PC-3 (cell line): ENCODE results near the gene CEL. TPM values are rescaled to one million over a fixed set of nuclear protein-coding genes. Genes with fewer than 3 reads are reported as not detected.
A peak's percentile ranks its signal among the peaks of the same experiment; 100 is the strongest.

Source experiments
- ATAC-seq: fragments of 200-7000 bp; cut with Tn5 transposase; 2 replicates; pipeline ENCODE4 v1.9.1; 2020; ENCODE audit warnings: mild to moderate bottlenecking, moderate library complexity
- BruUV-seq: library from RNA; stranded (reverse); fragments of 400-500 nt; replicated peaks from 2 replicates; lab custom pipeline; 2021; lab: Mats Ljungman, UMichigan
- CTCF ChIA-PET: fragments of 300-600 bp; sonication (Branson Sonifier 250); formaldehyde crosslinking; loops from one replicate; lab custom pipeline; 2022; ENCODE audit warnings: antibody characterized with exemption; lab: Charles Lee
- POLR2A ChIA-PET: fragments of 300-600 bp; sonication (Branson Sonifier 250); formaldehyde crosslinking; loops from one replicate; lab custom pipeline; 2022; ENCODE audit warnings: antibody characterized with exemption; ENCODE audit not compliant: unreplicated experiment; lab: Charles Lee
- DNase-seq: peaks from one replicate; pipeline ENCODE4 v3.0.0-alpha.2; 2015
- H2AFZ ChIP-seq: fragments of 300-600 bp; sonication (generic); 2 replicates; pipeline ENCODE4 v1.6.0; 2016; ENCODE audit warnings: antibody characterized with exemption, low read length
- H3F3A ChIP-seq: fragments of 300-600 bp; sonication (generic); one replicate; pipeline ENCODE4 v1.6.0; 2017; ENCODE audit warnings: antibody characterized with exemption, low read length, control low read depth, mild to moderate bottlenecking; ENCODE audit not compliant: unreplicated experiment
- H3K27ac ChIP-seq: fragments of 300-600 bp; sonication (generic); 2 replicates; pipeline ENCODE4 v1.5.1; 2016; ENCODE audit warnings: mild to moderate bottlenecking, low read length
- H3K27me3 ChIP-seq: fragments of 300-600 bp; sonication (generic); 2 replicates; pipeline ENCODE4 v1.6.1; 2016; ENCODE audit warnings: low read length, mixed read lengths
- H3K36me3 ChIP-seq: fragments of 300-600 bp; sonication (generic); 2 replicates; pipeline ENCODE4 v1.6.1; 2016; ENCODE audit warnings: low read depth, mixed run types, low read length, mixed read lengths
- H3K4me1 ChIP-seq: fragments of 300-600 bp; sonication (generic); 2 replicates; pipeline ENCODE4 v1.5.1; 2016; ENCODE audit warnings: low read length; ENCODE audit not compliant: insufficient read depth
- H3K4me2 ChIP-seq: fragments of 300-600 bp; sonication (generic); 2 replicates; pipeline ENCODE4 v1.6.0; 2016; ENCODE audit warnings: low read length
- H3K4me3 ChIP-seq: fragments of 300-600 bp; sonication (generic); 2 replicates; pipeline ENCODE4 v1.5.1; 2016; ENCODE audit warnings: mild to moderate bottlenecking, low read length, mixed read lengths
- H3K79me2 ChIP-seq: fragments of 300-600 bp; sonication (generic); 2 replicates; pipeline ENCODE4 v1.6.1; 2017; ENCODE audit warnings: low read length, mixed read lengths
- H3K9ac ChIP-seq: fragments of 300-600 bp; sonication (generic); 2 replicates; pipeline ENCODE4 v1.6.0; 2016; ENCODE audit warnings: mild to moderate bottlenecking, low read length
- H3K9me2 ChIP-seq: fragments of 300-600 bp; sonication (generic); replicated peaks from 2 replicates; pipeline ENCODE4 v1.6.1; 2016; ENCODE audit warnings: mixed run types, low read length, mixed read lengths
- H3K9me3 ChIP-seq: fragments of 300-600 bp; sonication (generic); 2 replicates; pipeline ENCODE4 v1.6.1; 2016; ENCODE audit warnings: low read length, mixed read lengths
- H4K20me1 ChIP-seq: fragments of 300-600 bp; sonication (generic); 2 replicates; pipeline ENCODE4 v1.6.1; 2016; ENCODE audit warnings: low read length, mixed read lengths
- CTCF ChIP-seq: fragments of 300-600 bp; sonication (generic); conservative IDR thresholded peaks from 2 replicates; pipeline ENCODE4 v1.5.1; 2017; ENCODE audit warnings: antibody characterized with exemption, low read depth, mild to moderate bottlenecking, low read length
- EZH2 ChIP-seq: fragments of 300-600 bp; sonication (generic); IDR thresholded peaks from one replicate; pipeline ENCODE4 v1.6.1; 2017; ENCODE audit warnings: antibody characterized with exemption, mild to moderate bottlenecking, low read length; ENCODE audit not compliant: unreplicated experiment
- EZH2phosphoT487 ChIP-seq: fragments of 300-600 bp; sonication (generic); IDR thresholded peaks from 2 replicates; pipeline ENCODE4 v1.6.1; 2018; ENCODE audit warnings: mild to moderate bottlenecking, antibody characterized with exemption, low read length, borderline replicate concordance
- intact Hi-C: fragments of 100-400 bp; cut with micrococcal nuclease; formaldehyde crosslinking; loops from 2 replicates; pipeline ENCODE4 v1.9.0; 2023
- total RNA-seq: library from RNA; depleted of rRNA; stranded (reverse); fragments of >200 nt; gene quantifications from 2 replicates; pipeline ENCODE4 v1.2.3, GENCODE V29; 2014

CEL gene
- total RNA-seq, 1 experiment from 2014 or later = 0.47 TPM

DNA sequence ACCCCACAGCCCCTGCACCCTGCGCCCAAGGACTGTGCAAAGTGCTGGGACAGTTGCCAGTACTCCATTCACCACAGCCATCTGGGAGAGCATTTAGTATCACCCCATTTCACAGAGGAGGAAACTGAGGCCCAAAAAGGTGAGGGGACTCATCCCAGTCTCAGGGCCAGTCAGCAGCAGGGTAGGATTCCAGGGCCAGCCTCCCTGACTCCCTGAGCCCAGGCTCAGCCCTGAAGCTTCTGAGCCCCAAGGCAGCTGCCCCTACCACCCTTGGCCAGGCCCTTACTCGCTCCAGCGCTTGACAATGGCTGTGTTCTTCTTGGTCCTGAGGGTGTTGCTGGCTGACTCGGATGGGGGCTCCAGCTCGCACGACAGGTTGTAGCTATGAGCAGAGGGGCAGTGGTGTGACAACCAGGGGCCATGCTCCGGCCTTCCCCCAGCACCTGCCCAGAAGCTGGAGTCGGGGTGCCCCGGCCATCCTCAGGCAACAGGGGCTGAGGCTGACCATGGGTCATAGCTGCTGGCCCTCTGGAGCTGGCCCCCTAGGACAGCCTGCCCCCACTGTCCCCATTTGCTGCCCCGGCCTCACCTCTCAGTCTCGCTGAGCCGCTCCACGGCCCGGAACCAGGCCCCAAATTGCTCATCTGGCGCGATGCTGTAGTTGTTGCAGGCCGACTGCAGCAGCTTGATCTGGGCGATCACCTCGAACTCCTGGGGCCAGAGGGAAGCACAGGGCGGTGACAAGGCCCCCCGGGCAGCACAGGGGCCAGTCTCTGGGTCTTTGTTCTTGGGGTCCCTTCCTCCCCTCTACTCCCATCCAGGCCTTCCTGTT is 40.6 kb downstream of the CEL start:
- ATAC-seq = no peak
- ChIA-PET POLR2A (no interaction called here), CTCF (no interaction called here)
- no peak overlapping the region for H3K9ac ChIP-seq
- peaks cover 9% of the 10 kb centered on the region; the same call in 1 of the 2 replicates for H3K4me1 ChIP-seq
- no peaks in the 10 kb centered on the region for H3K9me2 ChIP-seq
- BruUV-seq = no TSS peak
- intact Hi-C loops = loop anchor here (1.0 kb wide), 1 partner anchor 42 kb away; no protein-coding TSS in a partner anchor
- no peak overlapping the region for H3K4me2 ChIP-seq
- no peak overlapping the region for H2AFZ ChIP-seq
- H3K79me2 ChIP-seq = no peaks in the 10 kb centered on the region
- no peak overlapping the region for H3K27ac ChIP-seq
- no peaks in the 10 kb centered on the region for H3K27me3 ChIP-seq
- TF ChIP-seq EZH2 (no peak), EZH2phosphoT487 (no peak), CTCF (no peak)
- H4K20me1 ChIP-seq = no peaks in the 10 kb centered on the region
- H3K4me3 ChIP-seq = no peak overlapping the region
- no peaks in the 10 kb centered on the region for H3K9me3 ChIP-seq
- peaks cover 25% of the 10 kb centered on the region for H3K36me3 ChIP-seq
- H3F3A ChIP-seq = no peaks in the 10 kb centered on the region
- no peak for DNase-seq

DNA sequence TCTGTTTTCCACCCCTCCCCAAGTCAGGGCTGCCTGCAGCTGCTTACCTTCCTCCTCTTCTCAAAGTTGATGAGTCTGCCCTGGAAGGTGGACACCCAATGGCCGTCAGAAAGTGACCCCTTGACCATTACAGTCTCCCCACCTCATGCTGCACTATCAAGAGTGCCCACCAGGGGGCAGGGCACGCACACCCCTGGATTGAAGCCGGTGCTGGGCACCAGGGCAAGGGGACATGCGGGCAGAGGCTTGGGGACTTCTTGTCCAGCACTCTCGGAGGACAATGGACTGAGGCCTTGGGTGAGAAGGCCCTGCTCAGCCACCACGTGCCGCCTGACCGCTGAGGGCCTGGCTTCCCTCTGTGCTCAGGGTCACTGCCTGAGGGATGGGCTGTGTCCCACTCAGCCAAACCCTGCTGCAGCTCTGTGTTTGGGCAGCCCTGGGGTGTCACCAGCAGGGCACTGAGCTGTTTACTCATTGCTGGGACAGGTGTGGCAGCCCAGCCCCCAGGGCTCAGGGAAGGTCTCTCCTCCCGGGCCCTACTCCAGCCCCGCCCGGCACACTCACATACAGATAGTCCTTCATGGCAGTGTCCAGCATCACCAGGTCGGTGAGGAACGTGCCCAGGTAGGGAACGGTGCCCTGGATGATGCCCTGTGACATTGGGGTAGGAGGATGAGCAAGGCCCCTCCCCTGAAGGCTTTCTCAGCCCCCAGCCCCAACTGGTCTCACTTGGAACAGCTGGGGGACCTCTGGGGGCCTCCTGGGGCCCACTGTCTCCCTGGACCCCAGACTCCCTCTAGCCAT is 41.6 kb downstream of the CEL start:
- TF ChIP-seq EZH2 (no peak), CTCF (peak; percentile 90), EZH2phosphoT487 (no peak)
- H3K4me2 ChIP-seq = no peak overlapping the region
- BruUV-seq = no TSS peak
- ChIA-PET CTCF (interaction anchor here (1.5 kb wide), 1 partner anchor 41 kb away, joined by 17 read pairs; no protein-coding TSS in a partner anchor), POLR2A (interaction anchor here (1.0 kb wide), 1 partner anchor 30 kb away, joined by 5 read pairs; no protein-coding TSS in a partner anchor)
- intact Hi-C loops = loop anchor here (1.0 kb wide), 1 partner anchor 41 kb away; no protein-coding TSS in a partner anchor
- no peak overlapping the region for H2AFZ ChIP-seq
- ATAC-seq (peak; percentile 85), DNase-seq (peak; percentile 49)
- H3K9ac ChIP-seq = no peak overlapping the region
- H3K4me3 ChIP-seq = no peak overlapping the region
- H3K4me1 ChIP-seq = peaks cover 9% of the 10 kb centered on the region; the same call in 1 of the 2 replicates
- no peaks in the 10 kb centered on the region for H4K20me1 ChIP-seq
- H3F3A ChIP-seq = no peaks in the 10 kb centered on the region
- H3K36me3 ChIP-seq = peaks cover 16% of the 10 kb centered on the region
- no peaks in the 10 kb centered on the region for H3K27me3 ChIP-seq
- H3K9me2 ChIP-seq = no peaks in the 10 kb centered on the region
- no peaks in the 10 kb centered on the region for H3K79me2 ChIP-seq
- H3K27ac ChIP-seq = no peak overlapping the region
- H3K9me3 ChIP-seq = no peaks in the 10 kb centered on the region
